ENCODE measurements around the gene LHPP. TPM values are rescaled to one million over a fixed set of nuclear protein-coding genes. Genes with fewer than 3 reads are reported as not detected.
"Not testable (repeated sequence)": the region's sequence is repeated elsewhere in the genome, so short reads cannot be mapped to it uniquely, and the experiment has no call there.

LHPP gene
- total RNA-seq, 1 experiment from 2014 or later: 6.6 TPM

DNA sequence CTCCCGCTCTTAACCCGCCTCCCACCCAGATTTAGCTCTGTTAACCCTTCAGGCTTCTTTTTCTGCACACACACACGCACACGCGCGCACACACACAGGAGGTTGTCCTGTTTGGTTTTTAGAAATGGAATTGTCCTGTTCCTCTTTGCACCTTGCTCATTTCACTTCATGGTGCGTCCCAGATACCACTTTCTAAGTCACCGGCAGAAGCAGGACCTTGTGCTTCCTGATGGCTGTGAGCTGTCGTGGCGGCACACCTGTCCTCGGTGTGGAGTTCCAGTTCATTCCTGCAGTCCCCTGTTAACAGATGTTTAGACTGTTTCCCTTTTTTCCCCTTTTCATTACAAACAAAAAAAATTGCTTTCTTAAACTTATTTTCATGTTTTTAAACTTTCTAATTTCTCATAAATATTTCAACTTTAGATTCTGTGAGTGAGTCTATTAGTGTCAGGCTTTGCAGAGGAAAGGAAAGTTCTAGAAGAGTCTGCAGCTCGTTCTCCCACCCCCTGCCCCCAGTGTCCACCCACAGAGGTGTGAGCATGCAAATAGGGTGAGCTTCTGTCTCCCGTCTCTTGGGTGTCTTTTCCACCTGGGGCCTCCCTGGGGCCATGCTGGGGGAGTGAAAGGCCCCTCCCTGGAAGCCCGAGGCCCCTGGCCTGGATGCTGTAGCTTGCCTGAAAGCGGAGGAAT, 85.5 kb downstream of the LHPP start:
- intact Hi-C loops (cut with micrococcal nuclease): no loop called here
- no TSS peak for BruUV-seq (replicated peaks)
- Histone ChIP-seq H3K9ac (ENCODE audit: low read length) (no peak overlapping the region), H3K27me3 (ENCODE audit: low read length) (no peaks in the 10 kb centered on the region), H3K4me2 (ENCODE audit: low read length) (no peak overlapping the region), H3K27ac (ENCODE audit: low read length) (no peak overlapping the region), H3K36me3 (ENCODE audit: low read depth, low read length) (no peaks in the 10 kb centered on the region), H3K4me1 (ENCODE audit: insufficient read depth, low read length) (no peaks in the 10 kb centered on the region), H3K9me2 (replicated peaks; ENCODE audit: low read length) (no peaks in the 10 kb centered on the region), H3K9me3 (ENCODE audit: low read length) (no peaks in the 10 kb centered on the region), H3K4me3 (ENCODE audit: low read length) (no peak overlapping the region), H3K79me2 (ENCODE audit: low read length) (no peaks in the 10 kb centered on the region), H4K20me1 (ENCODE audit: low read length) (no peaks in the 10 kb centered on the region), H3F3A (ENCODE audit: low read length, unreplicated experiment) (no peaks in the 10 kb centered on the region), H2AFZ (ENCODE audit: low read length) (no peak overlapping the region)
- POLR2A ChIA-PET (ENCODE audit: unreplicated experiment): no interaction called here
- no peak for TF ChIP-seq CTCF (conservative IDR thresholded peaks at IDR 0.05; ENCODE audit: low read depth, low read length)
- TF ChIP-seq EZH2phosphoT487 (IDR thresholded peaks at IDR 0.05; ENCODE audit: borderline replicate concordance, low read length): no peak
- TF ChIP-seq EZH2 (IDR thresholded peaks at IDR 0.05; ENCODE audit: low read length, unreplicated experiment): no peak
- ATAC-seq: no peak
- CTCF ChIA-PET: no interaction called here
- no peak for DNase-seq

DNA sequence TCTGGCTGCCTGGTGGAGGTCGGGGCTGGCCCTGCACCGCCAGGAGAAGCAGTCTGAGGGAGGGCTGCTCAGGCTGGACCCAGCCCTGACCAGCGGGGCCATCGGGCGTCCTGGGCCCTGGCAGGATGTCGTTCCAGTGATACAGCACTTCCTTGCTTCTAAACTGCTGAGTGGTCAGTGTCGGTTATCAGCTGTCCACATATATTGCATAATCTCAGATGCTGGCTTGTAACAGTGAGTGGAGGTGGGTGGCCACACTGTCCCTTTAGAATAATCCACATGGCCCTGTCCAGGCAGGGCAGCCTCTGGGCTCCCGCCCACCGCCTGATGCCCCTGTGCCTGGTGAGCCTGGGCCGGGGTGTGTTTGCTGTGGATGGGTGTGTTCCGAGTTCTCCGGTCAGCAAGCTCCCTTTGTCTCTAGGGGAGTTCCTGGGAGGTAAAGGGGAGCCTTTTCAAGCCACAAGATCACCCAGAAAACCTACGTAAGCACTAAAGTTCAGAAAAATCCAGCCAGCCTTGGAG, 86.1 kb downstream of the LHPP start:
- no peaks in the 10 kb centered on the region for H3F3A ChIP-seq (ENCODE audit: low read length, unreplicated experiment)
- no peak overlapping the region for H3K4me2 ChIP-seq (ENCODE audit: low read length)
- ChIA-PET CTCF (no interaction called here), POLR2A (ENCODE audit: unreplicated experiment) (no interaction called here)
- TF ChIP-seq EZH2phosphoT487 (IDR thresholded peaks at IDR 0.05; ENCODE audit: borderline replicate concordance, low read length) (no peak), EZH2 (IDR thresholded peaks at IDR 0.05; ENCODE audit: low read length, unreplicated experiment) (no peak), CTCF (conservative IDR thresholded peaks at IDR 0.05; ENCODE audit: low read depth, low read length) (no peak)
- no peak overlapping the region for H2AFZ ChIP-seq (ENCODE audit: low read length)
- no peaks in the 10 kb centered on the region for H3K4me1 ChIP-seq (ENCODE audit: insufficient read depth, low read length)
- H3K9me3 ChIP-seq (ENCODE audit: low read length): no peaks in the 10 kb centered on the region
- no peak for DNase-seq
- H3K9me2 ChIP-seq (replicated peaks; ENCODE audit: low read length): no peaks in the 10 kb centered on the region
- no peaks in the 10 kb centered on the region for H3K79me2 ChIP-seq (ENCODE audit: low read length)
- intact Hi-C loops (cut with micrococcal nuclease): no loop called here
- no peak overlapping the region for H3K4me3 ChIP-seq (ENCODE audit: low read length)
- H3K27ac ChIP-seq (ENCODE audit: low read length): no peak overlapping the region
- BruUV-seq (replicated peaks): no TSS peak
- H3K9ac ChIP-seq (ENCODE audit: low read length): no peak overlapping the region
- no peak for ATAC-seq
- H3K27me3 ChIP-seq (ENCODE audit: low read length): no peaks in the 10 kb centered on the region
- H4K20me1 ChIP-seq (ENCODE audit: low read length): no peaks in the 10 kb centered on the region
- H3K36me3 ChIP-seq (ENCODE audit: low read depth, low read length): no peaks in the 10 kb centered on the region

DNA sequence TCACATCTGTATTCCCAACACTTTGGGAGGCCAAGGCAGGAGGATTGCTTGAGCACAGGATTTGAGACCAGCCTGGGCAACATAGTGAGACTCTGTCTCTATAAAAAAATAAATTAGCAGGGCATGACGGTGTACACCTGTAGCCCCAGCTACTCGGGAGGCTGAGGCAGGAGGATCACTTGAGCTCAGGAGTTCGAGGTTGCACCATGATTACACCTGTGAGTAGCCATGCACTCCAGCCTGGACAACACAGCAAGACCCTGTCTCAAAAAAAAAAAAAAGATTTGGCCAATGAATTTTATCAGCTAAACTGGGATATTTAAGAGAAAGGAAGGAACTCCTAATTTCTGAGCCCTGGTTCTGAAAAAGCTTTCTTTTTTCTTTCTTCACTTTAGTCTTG, 87.5 kb downstream of the LHPP start:
- H3K79me2 ChIP-seq (ENCODE audit: low read length); BruUV-seq (replicated peaks); H3K4me2 ChIP-seq (ENCODE audit: low read length); H4K20me1 ChIP-seq (ENCODE audit: low read length); CTCF ChIA-PET; ATAC-seq; H3K4me1 ChIP-seq (ENCODE audit: insufficient read depth, low read length); H3K4me3 ChIP-seq (ENCODE audit: low read length); H3K27me3 ChIP-seq (ENCODE audit: low read length); H3K9me3 ChIP-seq (ENCODE audit: low read length); H3K9ac ChIP-seq (ENCODE audit: low read length); H3K9me2 ChIP-seq (replicated peaks; ENCODE audit: low read length); intact Hi-C loops (cut with micrococcal nuclease); H3F3A ChIP-seq (ENCODE audit: low read length, unreplicated experiment); H2AFZ ChIP-seq (ENCODE audit: low read length); H3K36me3 ChIP-seq (ENCODE audit: low read depth, low read length); DNase-seq; POLR2A ChIA-PET (ENCODE audit: unreplicated experiment); H3K27ac ChIP-seq (ENCODE audit: low read length): not testable (repeated sequence)
